Measurements from ENCODE around the gene SLC25A42. TPM values are rescaled to one million over a fixed set of nuclear protein-coding genes. Genes with fewer than 3 reads are reported as not detected.

SLC25A42 gene
- total and polyA plus RNA-seq, 7 donors: 2.4 to 9.5 (median 7.8) TPM

DNA sequence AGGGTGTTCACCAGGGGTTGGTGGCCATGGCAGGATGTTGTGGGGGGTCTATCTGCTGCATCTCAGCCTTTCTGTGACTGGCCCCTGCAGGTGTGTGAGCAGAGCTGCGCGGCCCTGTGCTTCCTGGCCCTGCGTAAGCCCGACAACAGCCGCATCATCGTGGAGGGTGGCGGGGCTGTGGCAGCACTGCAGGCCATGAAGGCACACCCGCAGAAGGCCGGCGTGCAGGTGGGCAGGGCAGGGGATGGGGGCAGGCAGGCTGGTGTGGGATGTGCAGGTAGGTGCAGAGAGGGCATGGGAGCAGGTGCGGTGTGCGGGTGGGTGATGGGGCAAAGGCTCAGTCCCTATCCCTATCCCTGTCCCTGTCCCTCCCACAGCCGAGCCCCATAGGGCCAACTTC lies 8.1 kb upstream of the SLC25A42 start:
- intact Hi-C loops (cut with DNase I): loop anchor here (2.0 kb wide), 2 partner anchors 83 to 119 kb away; partner anchors contain the start of gene TMEM161A
- no peaks in the 10 kb centered on the region for H3K27me3 ChIP-seq
- no peak overlapping the region for H3K4me3 ChIP-seq
- peaks cover 0 to 71% (median 37%) of the 10 kb centered on the region in 4 donors for H3K36me3 ChIP-seq
- H3K27ac ChIP-seq: no peak overlapping the region
- H3K9me3 ChIP-seq: no peaks in the 10 kb centered on the region
- WGBS, 2 donors: 95% methylated on average over 13 of the region's 13 CpGs
- TF ChIP-seq, protein P1, sequence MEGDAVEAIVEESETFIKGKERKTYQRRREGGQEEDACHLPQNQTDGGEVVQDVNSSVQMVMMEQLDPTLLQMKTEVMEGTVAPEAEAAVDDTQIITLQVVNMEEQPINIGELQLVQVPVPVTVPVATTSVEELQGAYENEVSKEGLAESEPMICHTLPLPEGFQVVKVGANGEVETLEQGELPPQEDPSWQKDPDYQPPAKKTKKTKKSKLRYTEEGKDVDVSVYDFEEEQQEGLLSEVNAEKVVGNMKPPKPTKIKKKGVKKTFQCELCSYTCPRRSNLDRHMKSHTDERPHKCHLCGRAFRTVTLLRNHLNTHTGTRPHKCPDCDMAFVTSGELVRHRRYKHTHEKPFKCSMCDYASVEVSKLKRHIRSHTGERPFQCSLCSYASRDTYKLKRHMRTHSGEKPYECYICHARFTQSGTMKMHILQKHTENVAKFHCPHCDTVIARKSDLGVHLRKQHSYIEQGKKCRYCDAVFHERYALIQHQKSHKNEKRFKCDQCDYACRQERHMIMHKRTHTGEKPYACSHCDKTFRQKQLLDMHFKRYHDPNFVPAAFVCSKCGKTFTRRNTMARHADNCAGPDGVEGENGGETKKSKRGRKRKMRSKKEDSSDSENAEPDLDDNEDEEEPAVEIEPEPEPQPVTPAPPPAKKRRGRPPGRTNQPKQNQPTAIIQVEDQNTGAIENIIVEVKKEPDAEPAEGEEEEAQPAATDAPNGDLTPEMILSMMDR (IDR thresholded peaks at IDR 0.05): no peak
- no peak for TF ChIP-seq EP300 (IDR thresholded peaks at IDR 0.05)
- no peak for DNase-seq
- no peaks in the 10 kb centered on the region for H3K4me1 ChIP-seq

DNA sequence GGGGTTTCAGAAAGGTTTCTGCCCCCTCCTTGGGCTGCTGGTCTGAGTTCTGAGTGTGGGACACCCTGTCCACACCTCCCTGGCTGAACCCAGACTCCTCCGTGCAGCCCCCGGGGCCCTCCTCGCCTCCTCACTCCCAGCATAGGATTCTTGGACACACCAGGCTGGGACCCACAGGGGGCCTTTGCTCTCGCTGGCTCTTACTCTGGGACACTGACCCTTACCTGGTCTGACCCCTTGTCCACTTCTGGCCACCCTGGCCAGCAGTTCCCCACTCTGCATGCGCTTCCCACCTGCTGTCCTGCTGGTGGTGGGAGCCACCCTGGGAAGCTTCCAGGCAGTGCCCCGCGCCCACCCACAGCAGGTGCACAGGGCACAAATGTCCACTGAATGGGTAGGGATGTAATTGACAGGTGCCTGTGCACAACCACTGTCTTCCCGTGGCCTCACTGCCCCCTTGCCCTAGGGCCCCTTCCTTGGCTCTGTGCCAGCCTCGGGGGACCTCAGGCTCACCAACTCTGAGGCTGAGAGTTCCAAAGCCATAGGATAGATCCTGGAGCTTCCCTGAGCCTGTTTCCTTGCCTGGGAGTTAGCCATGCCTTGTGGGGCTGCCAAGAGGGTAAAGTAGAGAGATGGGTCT lies 7.0 kb upstream of the SLC25A42 start:
- Histone ChIP-seq H3K27me3 (no peaks in the 10 kb centered on the region), H3K27ac (no peak overlapping the region), H3K4me3 (no peak overlapping the region), H3K36me3 (peaks cover 0 to 61% (median 35%) of the 10 kb centered on the region in 4 donors), H3K4me1 (no peaks in the 10 kb centered on the region), H3K9me3 (no peaks in the 10 kb centered on the region)
- 80 to 85% methylated on average over 9 of the region's 9 CpGs for WGBS, 2 donors
- intact Hi-C loops (cut with DNase I): no loop called here
- TF ChIP-seq POLR2A (IDR thresholded peaks at IDR 0.05): no peak
- no peak for TF ChIP-seq POLR2AphosphoS5 (IDR thresholded peaks at IDR 0.05)
- no peak for DNase-seq

DNA sequence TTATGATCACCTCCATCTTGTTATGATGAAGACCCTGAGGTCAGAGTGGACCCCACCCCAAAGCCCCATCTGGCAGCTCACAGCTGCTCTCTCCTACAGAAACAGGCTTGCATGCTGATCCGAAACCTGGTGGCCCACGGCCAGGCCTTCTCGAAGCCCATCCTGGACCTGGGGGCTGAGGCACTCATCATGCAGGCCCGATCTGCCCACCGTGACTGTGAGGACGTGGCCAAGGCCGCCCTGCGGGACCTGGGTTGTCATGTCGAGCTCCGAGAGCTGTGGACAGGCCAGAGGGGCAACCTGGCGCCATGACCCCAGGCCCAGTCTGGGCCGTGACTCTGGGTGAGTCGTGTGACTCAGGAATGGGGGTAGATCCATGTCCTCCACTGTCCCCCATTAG lies 6.5 kb upstream of the SLC25A42 start:
- TF ChIP-seq, protein P1 (IDR thresholded peaks at IDR 0.05): no peak
- TF ChIP-seq POLR2AphosphoS5 (IDR thresholded peaks at IDR 0.05): no peak
- TF ChIP-seq POLR2A (IDR thresholded peaks at IDR 0.05): no peak
- intact Hi-C loops (cut with DNase I): no loop called here
- Histone ChIP-seq H3K4me3 (no peak overlapping the region), H3K9me3 (no peaks in the 10 kb centered on the region), H3K27me3 (no peaks in the 10 kb centered on the region), H3K36me3 (peaks cover 0 to 55% (median 29%) of the 10 kb centered on the region in 4 donors), H3K27ac (no peak overlapping the region), H3K4me1 (no peaks in the 10 kb centered on the region)
- 92 to 94% methylated on average over 13 of the region's 13 CpGs for WGBS, 2 donors
- DNase-seq: no peak

DNA sequence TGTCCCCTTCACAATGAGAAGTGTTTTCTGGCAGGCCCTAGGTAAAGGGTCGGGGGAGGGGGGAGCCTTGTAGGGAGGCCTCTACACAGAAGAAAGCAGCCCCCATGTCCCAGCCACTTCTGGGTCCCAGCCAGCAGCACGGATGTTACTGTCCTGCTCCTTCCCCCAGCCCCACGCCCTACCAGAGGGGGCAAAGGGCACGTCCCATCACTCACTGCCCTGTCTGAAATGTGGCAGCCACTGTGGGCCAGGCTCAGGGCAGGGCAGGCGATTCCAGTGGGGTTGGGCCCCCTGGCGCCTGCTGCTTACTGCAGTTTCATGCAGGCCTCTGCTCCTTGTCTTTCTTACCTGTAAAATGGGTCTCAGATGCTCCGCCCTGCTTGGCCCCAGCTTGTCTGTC lies 6.1 kb upstream of the SLC25A42 start:
- intact Hi-C loops (cut with DNase I): no loop called here
- peaks cover 0 to 51% (median 27%) of the 10 kb centered on the region in 4 donors for H3K36me3 ChIP-seq
- TF ChIP-seq, protein P1 (IDR thresholded peaks at IDR 0.05): no peak
- no peak for TF ChIP-seq EP300 (IDR thresholded peaks at IDR 0.05)
- TF ChIP-seq POLR2A (IDR thresholded peaks at IDR 0.05): no peak
- TF ChIP-seq POLR2AphosphoS5 (IDR thresholded peaks at IDR 0.05): no peak

DNA sequence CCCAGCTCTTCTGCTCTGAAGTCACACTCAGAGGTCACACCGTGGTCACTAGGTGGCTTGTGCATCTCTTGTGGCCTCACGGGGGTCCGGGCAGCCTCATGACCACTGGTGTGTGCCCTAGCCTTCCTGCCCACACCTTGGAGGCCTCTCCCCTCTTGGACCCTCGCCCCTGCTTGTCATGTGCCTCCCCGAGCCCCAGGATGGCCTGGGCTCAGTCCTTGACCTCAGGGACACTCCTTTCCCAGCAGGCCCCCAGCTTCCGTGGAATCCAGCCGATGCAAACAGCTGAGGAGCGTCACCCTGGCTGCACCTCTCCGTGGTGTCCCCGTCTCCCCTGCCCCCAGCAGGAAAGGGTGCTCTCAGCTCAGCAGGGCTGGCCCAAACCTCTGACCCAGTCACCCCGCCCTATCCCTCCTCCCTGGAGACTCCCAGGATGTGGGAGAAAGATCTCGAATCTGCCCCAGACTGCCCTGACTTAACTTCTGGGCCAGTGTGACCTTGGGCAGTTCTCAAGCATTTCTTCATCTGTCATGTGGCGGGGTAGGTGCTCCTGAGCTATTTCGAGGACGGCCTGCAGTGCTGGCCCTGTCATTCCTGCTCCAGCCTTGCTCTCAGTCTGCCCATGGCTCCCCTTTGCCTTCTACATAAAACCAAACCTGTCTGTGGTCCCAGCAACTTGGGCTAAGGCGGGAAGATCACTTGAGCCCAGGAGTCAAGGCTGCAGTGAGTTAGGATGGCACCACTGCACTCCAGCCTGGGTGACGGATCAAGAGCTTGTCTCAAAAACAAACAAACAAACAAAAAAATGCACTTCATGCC lies 4.6 kb upstream of the SLC25A42 start:
- H3K36me3 ChIP-seq: peaks cover 0 to 39% (median 20%) of the 10 kb centered on the region in 4 donors
- intact Hi-C loops (cut with DNase I): no loop called here
- H3K4me3 ChIP-seq: no peak overlapping the region
- H3K27me3 ChIP-seq: no peaks in the 10 kb centered on the region
- no peak overlapping the region for H3K27ac ChIP-seq
- H3K4me1 ChIP-seq: peaks cover 0 to 11% (median 8%) of the 10 kb centered on the region in 4 donors
- no peaks in the 10 kb centered on the region for H3K9me3 ChIP-seq
- no peak for DNase-seq
- TF ChIP-seq, protein P1 (IDR thresholded peaks at IDR 0.05): no peak
- TF ChIP-seq POLR2AphosphoS5 (IDR thresholded peaks at IDR 0.05): no peak
- WGBS, 2 donors: 86 to 87% methylated on average over 17 of the region's 17 CpGs

More for the DNA sequence above, 6.1 kb upstream of the SLC25A42 start:
- peaks cover 0 to 3% (median under 1%) of the 10 kb centered on the region in 4 donors for H3K4me1 ChIP-seq
- no peaks in the 10 kb centered on the region for H3K9me3 ChIP-seq
- H3K4me3 ChIP-seq: no peak overlapping the region
- DNase-seq: no peak
- 71 to 80% methylated on average over 7 of the region's 7 CpGs for WGBS, 2 donors
- H3K27ac ChIP-seq: no peak overlapping the region
- no peaks in the 10 kb centered on the region for H3K27me3 ChIP-seq
